GM23338 (cell line): ENCODE results near the gene ACSL4. TPM values are rescaled to one million over a fixed set of nuclear protein-coding genes. Genes with fewer than 3 reads are reported as not detected.

Experiments
- polyA plus RNA-seq: library from polyadenylated mRNA; unstranded; fragments of >200 nt; fragmentation: Nextera tagmentation; extraction: Ambion mirVana; gene quantifications from 2 replicates; pipeline ENCODE4 v1.2.1, GENCODE V29; 2016
- small RNA-seq: library from RNA; depleted of rRNA; stranded (forward); fragments of <200 nt; gene quantifications from one replicate; pipeline ENCODE3, GENCODE V24; 2014; ENCODE audit warnings: low replicate concordance
- total RNA-seq: library from RNA; depleted of rRNA; stranded (reverse); fragments of >200 nt; shearing (Covaris generic); gene quantifications from 2 replicates; pipeline ENCODE4 v1.2.3, GENCODE V29; 2014; rRNA removed

Gene ACSL4
- total and polyA plus RNA-seq, 2 experiments from 2014 or later: 17.8 to 76.3 TPM

Small RNA genes within 50 kb of the gene (small RNA-seq; reads per million reads assigned to genes)
- gene AL118496.2: not detected
- not detected for gene RF00019

Other genes starting within 250 kb of the ACSL4 start
- gene NXT2, start 196.4 kb downstream of the ACSL4 start, total RNA-seq: 21.1 and 23.6 TPM in 2 replicates
- gene NXT2, start 196.4 kb downstream of the ACSL4 start, polyA plus RNA-seq: 9.4 and 13.1 TPM in 2 replicates
- gene KCNE5, start 108.1 kb downstream of the ACSL4 start, total RNA-seq: 5.1 and 6.2 TPM in 2 replicates
- gene KCNE5, start 108.1 kb downstream of the ACSL4 start, polyA plus RNA-seq: 4.0 and 4.1 TPM in 2 replicates